Limb (tissue), 2 donors: Measurements from ENCODE around the gene NR4A2.
A peak's percentile ranks its signal among the peaks of the same experiment; 100 is the strongest.
"Not testable (repeated sequence)": the region's sequence is repeated elsewhere in the genome, so short reads cannot be mapped to it uniquely, and the experiment has no call there.

Experiments
- DNase-seq, 2 donors: peaks; one replicate each; pipeline ENCODE4 v3.0.0-alpha.2; 2016; ENCODE audit errors: extremely low spot score in 2 of 2

The NR4A2 gene

DNA sequence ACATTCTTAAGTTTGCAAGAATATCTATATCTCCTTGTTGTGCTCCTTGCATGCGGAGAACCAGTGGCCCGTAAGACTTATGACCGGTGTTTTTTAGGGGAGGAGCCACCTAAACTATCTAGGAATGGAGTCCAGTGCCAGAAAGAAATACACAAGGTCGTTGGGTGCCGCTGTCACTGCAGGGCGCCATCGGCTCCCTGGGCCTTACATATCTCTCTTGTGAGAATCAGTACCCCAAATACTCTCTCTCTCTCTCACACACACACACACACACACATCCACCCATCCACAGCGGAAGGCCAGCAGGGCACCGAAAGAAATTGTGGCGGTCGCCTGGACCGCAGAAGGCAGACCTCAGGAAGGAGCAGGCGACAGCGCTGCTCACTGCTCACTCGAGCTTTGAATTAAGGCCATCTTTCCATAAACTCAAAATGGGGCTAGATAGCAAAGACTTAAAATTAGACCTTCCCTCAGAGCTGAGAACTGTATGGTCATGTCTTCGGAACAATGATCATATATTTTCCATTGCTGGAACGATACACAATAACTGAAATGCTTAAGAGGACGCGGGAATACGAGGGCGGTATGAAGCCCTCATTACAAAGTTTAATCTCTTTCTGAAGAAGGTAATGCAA lies 10.4 kb downstream of the NR4A2 start:
- peak in 1 of 2 donors; percentile 51 for DNase-seq

DNA sequence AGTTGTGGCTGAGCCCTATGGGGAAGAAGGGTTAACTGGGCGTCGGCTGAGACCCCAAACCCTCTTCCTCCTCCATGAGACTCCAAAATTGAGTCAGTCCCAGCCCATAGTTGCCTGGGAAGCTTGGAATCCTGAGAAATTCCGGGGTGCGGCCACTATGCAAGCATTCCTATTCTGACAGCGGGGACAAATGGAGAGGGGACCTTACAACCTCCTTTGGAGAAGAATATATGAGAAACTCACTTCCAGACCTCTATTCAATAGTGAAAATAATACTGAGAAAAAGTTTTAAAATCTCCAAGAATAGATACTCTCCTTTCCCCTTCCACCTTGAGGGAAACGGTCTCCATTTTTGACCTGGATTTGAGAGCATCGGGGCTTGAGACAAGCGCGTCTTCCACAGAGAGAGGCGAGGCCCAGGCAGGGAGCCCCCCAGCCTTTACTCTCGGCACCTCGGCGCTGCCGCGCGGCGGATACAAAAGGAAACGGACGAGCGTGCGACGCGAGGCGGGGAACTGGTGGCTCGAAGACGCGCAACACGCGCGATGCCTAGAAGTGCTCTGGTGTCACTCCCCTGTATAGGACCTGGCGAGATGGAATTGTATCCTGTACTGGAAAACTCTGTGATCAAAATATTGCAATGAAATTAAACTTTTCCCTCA lies 11.1 kb downstream of the NR4A2 start:
- DNase-seq, result peak in 1 of 2 donors; percentile 63

DNA sequence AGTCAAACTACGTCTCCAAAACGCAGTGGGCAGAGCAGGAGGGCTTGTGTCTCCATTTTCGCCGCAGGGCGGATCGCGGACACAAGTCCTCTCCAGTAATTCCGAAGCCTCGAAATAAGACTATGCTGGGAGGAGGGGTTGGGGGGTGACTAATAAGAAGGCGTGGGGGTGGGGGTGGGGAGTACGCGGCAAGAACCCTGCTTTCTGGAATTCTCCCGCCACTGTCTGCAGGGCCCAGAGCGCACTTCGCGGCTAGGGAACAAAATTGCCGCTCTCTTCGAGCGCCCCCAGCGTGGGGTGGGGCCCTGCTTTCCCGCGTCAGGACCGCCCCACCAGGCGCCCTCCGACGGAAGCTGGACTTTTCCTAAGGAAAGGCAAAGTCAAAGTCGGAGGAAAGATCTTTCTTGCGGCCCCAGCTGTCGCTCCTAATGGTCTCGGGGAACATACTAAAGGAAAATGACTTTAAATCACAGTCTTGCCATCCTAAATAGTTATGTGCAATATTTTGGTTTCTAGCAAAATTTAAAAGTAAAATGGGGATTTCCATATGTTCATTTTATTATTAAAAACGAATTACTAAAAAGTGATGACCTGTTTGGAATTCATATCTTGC lies 11.9 kb downstream of the NR4A2 start:
- DNase-seq, result peak in 1 of 2 donors; percentile 64

DNA sequence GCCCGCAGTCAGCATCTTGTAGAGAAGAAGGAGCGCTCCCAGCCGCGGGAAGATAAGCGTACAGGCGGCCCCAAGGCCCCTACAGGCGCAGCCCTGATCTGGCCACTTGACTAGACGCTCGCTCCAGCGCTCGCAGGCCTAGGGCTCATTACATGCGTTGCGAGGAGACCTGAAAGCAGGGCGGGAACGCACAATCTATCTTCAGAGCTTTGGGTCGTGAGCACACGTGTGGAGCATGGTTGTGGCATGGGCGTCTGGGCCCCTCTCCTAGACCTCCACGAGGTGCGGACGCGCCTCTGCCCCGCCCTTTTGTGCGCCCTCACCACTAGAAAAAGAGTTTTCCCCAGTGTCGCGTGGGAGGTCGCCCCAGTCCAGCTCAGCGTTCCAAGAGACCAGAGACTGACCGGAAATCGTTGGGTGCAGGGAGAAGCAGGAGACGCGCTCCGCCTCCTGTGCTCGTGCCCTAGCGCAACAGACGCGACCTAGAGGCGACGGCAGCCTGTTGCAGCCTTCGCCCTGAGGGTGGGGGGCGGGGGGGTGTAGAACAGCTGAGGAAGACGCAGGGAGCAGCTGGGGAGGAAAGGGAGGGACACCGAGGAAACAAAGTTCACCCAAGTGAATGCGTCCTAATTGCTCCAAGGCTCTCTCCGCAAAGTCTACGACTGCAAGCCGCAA lies 12.6 kb downstream of the NR4A2 start:
- peak in 1 of 2 donors; percentile 62 for DNase-seq

DNA sequence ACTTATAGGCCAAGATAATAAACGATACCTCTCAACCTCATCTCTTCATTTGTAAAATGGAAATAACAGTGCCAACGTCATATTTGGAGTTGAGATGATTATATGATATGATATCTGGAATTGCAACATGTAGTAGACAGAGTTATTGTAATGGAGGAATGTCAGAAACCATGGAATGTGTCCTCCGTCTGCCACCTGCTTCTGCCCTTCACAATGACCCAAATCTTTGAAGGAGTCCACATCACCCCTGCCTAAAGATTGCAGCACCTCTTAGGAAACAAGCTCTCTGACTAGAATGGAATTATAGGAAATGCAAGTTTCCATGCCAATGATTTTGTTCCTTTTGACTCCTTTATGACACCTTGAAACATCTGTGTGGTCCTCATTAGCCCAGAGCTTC lies 14.9 kb downstream of the NR4A2 start:
- DNase-seq, result no peak

DNA sequence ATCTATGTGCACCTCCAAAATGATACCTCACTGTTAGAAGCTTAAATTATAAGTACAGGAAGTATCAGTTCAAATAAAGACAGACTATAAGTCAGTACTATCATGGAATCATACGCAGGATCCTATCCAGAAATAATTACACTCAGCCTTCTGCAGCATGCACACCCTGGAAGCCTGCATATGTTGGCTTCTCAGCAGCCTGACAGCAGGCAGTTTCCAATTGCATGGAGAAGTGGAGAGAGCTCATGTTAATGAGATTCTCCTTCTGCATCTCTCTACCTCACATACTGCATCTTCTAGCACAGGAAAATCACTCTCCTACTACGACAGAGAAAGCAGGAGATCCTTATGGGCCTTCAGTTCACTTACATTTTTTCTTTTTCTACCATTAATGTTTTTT lies 20.5 kb downstream of the NR4A2 start:
- no peak for DNase-seq

DNA sequence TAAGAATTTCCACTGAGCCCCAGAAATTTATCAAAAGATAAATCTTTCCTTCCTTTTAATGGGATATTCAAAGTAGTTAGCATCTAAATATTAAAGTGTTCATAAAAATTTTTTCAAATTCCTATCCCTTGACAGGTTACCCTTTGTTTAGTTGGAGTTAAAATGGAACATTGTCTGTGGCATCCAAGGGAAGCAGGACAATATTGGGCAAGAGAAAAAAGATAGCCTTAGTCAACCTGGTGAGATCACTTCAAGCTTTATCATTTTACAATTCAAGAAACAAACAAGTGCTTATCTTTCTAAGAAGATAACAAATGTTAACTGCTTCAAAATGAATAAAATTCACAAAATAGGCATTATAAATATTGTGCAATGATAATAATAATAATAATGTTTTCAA lies 21.7 kb downstream of the NR4A2 start:
- DNase-seq, result no peak

DNA sequence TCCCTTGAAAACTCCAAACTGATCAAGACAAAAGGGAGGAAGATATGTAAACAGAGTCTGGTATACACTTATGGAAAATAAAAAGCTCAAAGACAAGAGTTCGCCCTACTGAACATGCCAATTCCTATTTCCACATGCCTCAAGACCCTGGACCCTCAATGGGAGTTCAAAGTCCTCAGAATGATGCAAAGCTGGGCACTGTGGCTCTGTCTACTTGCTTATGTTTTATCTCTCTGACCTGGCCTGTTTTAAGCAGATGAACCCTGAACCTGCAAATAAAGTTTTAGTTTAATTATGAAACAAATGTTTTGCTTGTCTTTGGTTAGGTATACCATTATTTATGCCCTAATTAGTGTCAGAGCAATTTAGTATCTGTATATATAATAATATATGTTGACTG lies 22.6 kb downstream of the NR4A2 start:
- no peak for DNase-seq

DNA sequence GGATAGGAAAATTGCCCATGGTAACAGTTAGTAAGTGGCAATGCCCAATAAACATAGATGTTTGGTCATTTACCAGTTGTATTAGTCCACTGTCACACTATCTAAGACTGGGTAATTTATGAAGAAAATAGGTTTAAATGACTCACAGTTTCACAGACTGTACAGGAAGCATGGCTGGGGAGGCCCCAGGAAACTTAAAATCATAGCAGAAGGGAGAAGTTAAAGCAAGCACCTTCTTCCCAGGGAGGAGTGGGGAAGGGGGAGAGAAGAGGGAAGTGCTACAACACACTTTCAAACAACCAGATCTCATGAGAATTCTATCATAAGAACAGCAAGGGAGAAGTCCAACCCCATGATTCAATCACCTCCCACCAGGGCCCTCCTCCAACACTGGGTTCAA lies 23.4 kb downstream of the NR4A2 start:
- DNase-seq, result no peak

DNA sequence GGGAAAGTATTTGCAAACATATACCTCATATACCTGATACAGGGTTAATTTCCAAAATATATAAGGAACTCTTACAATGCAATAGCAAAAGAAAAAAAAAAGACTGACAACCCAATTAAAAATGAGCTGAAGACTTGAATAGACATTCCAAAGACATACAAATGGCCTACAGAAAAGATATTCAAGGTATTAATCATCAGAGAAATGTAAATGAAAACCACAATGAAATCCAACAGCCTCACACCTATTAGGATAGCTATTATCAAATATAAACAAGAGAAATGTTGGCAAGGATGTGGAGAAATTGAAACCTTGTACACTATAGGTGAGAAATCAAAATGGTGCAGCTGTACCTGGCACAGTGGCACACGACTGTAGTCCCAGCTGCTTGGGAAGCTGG lies 25.7 kb downstream of the NR4A2 start:
- DNase-seq, result no peak

DNA sequence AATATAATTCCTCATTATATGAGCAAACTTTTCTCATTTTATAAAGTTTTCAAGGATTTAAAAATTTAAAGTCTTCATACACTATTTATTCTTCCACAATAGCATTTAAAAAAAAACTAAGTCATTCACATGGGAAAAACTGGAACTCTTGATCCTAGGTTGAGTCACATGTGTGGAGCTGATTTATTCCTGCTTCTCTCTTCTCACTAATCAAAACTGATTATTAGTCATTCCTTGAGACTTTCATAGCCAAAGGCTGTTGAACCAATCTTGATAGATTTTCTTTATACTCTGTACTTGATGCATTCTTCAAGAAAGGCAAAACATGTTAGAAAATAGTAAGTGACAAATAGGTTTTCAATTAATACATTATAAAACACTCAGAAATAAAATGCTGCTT lies 27.4 kb downstream of the NR4A2 start:
- DNase-seq, result no peak

DNA sequence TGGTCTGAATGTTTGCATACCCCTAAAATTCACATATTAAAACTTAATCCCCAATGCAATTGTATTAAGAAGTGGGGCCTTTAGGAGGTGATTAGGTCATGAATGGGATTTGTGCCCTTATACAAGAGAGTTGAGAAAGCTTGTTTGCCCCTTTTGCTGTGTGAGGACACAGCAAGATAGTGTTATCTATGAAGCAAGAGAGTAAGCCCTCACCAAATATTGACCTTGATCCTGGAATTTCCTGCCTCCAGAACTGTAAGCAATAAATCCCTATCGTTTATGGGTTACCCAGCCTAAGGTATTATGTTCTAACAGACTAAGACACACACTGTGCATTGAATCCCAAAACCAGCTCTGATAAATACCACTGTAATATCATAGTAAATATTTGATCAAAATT lies 32.2 kb downstream of the NR4A2 start:
- no peak for DNase-seq

DNA sequence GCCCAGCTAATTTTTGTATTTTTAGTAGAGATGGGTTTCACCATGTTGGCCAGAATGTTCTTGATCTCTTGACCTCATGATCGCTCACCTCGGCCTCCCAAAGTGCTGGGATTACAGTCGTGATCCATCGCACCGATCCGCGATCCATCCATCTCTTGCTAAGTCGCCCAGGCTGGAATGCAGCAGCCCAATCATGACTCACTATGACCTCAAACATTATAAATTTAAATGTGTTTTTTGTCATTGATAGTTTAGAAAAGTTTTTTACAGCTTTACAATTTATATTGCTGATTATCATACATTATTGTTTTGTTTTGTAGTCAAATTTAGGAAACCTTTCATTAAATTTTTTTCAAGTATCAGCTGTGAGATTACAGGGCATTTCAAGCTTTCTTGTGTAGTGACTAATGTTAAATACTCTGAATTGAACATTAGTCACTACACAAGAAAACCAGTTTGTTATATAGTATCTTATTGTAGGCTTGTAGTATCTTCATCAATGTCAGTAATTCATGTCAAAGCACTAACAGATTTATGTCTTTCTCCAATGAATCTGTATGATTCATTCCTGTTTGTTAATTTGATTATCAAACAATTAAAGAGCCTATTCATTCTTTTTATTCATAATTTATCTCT lies 37.5 kb downstream of the NR4A2 start:
- no peak for DNase-seq

DNA sequence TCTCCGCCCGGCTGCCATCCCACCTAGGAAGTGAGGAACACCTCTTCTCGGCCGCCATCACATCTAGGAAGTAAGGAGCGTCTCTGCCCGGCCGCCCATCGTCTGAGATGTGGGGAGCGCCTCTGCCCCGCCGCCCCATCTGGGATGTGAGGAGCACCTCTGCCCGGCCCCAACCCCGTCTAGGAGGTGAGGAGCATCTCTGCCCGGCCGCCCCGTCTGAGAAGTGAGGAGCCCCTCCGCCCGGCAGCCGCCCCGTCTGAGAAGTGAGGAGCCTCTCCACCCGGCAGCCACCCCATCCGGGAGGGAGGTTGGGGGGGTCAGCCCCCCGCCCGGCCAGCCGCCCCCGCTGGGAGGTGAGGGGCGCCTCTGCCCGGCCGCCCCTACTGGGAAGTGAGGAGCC lies 39.1 kb downstream of the NR4A2 start:
- not testable (repeated sequence) for DNase-seq

DNA sequence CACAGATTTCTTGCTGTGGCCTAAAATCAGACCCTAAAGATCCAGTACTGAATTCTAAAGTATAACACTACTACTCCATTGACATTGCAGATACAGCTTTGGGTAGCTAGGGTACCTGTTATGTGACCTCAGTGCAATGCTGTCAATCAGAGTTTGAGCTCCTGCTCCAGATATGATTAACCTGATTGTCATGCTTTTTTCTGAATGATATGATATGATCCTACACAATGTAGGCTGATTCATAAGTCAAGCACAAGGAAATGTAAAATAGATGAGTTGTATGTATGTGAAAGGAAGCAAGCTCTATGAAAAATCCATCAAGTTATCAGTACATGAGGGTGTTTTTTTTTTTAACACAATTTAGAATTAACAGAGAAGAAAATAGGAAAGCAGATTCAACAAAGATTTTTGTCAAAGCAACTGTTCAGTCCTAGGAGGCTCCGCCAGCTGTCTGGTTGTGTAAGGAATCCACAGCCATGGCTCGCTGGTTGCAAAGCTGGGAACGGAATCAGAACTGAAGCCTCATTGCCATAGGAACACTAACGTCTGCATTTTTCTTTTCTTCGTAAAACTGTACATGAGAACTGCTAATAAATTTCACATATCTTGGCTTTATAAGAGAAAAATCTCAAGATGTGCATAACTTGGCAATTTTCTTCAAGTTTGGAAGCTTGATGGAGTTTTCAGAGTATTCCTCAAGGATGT lies 52.9 kb downstream of the NR4A2 start:
- peak in 1 of 2 donors; percentile 30 for DNase-seq
